Skin epidermis (tissue), 12 donors: Measurements from ENCODE around the gene SLC37A4.
"Not testable (repeated sequence)": the region's sequence is repeated elsewhere in the genome, so short reads cannot be mapped to it uniquely, and the experiment has no call there.

Experiments used
- H3K27ac ChIP-seq, 21 experiments: fragments of 200-600 bp; sonication (generic) in 11 of 21; one replicate each; pipeline ENCODE4 v1.5.0; 2020; ENCODE audit warnings: mild to moderate bottlenecking in 3 of 21, inconsistent platforms in 2 of 21, moderate library complexity in 2 of 21
- H3K4me3 ChIP-seq, 7 experiments: fragments of 200-600 bp; sonication (generic) in 2 of 7; one replicate each; pipeline ENCODE4 v1.5.0; 2020; ENCODE audit warnings: inconsistent platforms in 2 of 7, mild to moderate bottlenecking in 2 of 7, moderate library complexity in 1 of 7

Gene SLC37A4

GRCh38 chr11:119030329-119031047, at the start of gene SLC37A4:
Gene SLC37A4 (minus strand): TSS chr11:119030877.
- Histone ChIP-seq H3K4me3 (peak within 1 kb of the TSS; percentile 64 to 80 (median 76)), H3K27ac (peak within 1 kb of the TSS; percentile 71 to 95 (median 85))

GRCh38 chr11:119078675-119079420, 48.2 kb upstream of the SLC37A4 start:
- H3K27ac ChIP-seq: no peak overlapping the region

GRCh38 chr11:119077839-119078238, 47.2 kb upstream of the SLC37A4 start:
- no peak overlapping the region for H3K4me3 ChIP-seq
- no peak overlapping the region for H3K27ac ChIP-seq

More at GRCh38 chr11:119078675-119079420, 48.2 kb upstream of the SLC37A4 start:
- no peak overlapping the region for H3K4me3 ChIP-seq

GRCh38 chr11:119067371-119068222, 36.9 kb upstream of the SLC37A4 start, which contains the start of gene VPS11:
Gene VPS11 (plus strand): TSS chr11:119067818. CDS start chr11:119067824, 6 bp downstream.
- Histone ChIP-seq H3K27ac (peak within 1 kb of the TSS; percentile 57 to 92 (median 87)), H3K4me3 (peak within 1 kb of the TSS; percentile 57 to 97 (median 76))

- Histone ChIP-seq H3K27ac (peak overlapping the region in 1 of 21 experiments; percentile 54), H3K4me3 (no peak overlapping the region)
Measured at GRCh38 chr11:119065369-119065768, 34.7 kb upstream of the SLC37A4 start.

GRCh38 chr11:119062779-119063178, 32.1 kb upstream of the SLC37A4 start:
- Histone ChIP-seq H3K4me3 (no peak overlapping the region), H3K27ac (no peak overlapping the region)

- Histone ChIP-seq H3K27ac (no peak overlapping the region), H3K4me3 (no peak overlapping the region)
Measured at GRCh38 chr11:119061256-119061655, 30.6 kb upstream of the SLC37A4 start.

- not testable (repeated sequence) for H3K4me3 ChIP-seq, H3K27ac ChIP-seq
Measured at GRCh38 chr11:119059128-119059527, 28.5 kb upstream of the SLC37A4 start.

GRCh38 chr11:119057000-119057769, 26.5 kb upstream of the SLC37A4 start, which contains the start of gene HYOU1:
Gene HYOU1 (minus strand): TSS chr11:119057205. CDS start chr11:119056160, 1,045 bp downstream.
- Histone ChIP-seq H3K27ac (peak within 1 kb of the TSS; percentile 10 to 98 (median 88)), H3K4me3 (peak within 1 kb of the TSS; percentile 85 to 99 (median 92))

GRCh38 chr11:119056421-119056999, 25.8 kb upstream of the SLC37A4 start:
- peak overlapping the region; percentile 10 to 98 (median 88) for H3K27ac ChIP-seq
- H3K4me3 ChIP-seq: peak overlapping the region; percentile 85 to 99 (median 92)

GRCh38 chr11:119055901-119056300, 25.2 kb upstream of the SLC37A4 start:
- Histone ChIP-seq H3K27ac (peak overlapping the region in 16 of 21 experiments; percentile 69 to 98 (median 90)), H3K4me3 (peak overlapping the region; percentile 85 to 99 (median 92))

- H3K27ac ChIP-seq: no peak overlapping the region
- no peak overlapping the region for H3K4me3 ChIP-seq
Measured at GRCh38 chr11:119054418-119054817, 23.7 kb upstream of the SLC37A4 start.

- H3K4me3 ChIP-seq: no peak overlapping the region
Measured at GRCh38 chr11:119052163-119052814, 21.6 kb upstream of the SLC37A4 start.

GRCh38 chr11:119051440-119052162, 20.9 kb upstream of the SLC37A4 start:
- Histone ChIP-seq H3K27ac (peak overlapping the region in 1 of 21 experiments; percentile 63), H3K4me3 (no peak overlapping the region)

More at GRCh38 chr11:119052163-119052814, 21.6 kb upstream of the SLC37A4 start:
- H3K27ac ChIP-seq: peak overlapping the region in 1 of 21 experiments; percentile 63

- no peak overlapping the region for H3K4me3 ChIP-seq
- no peak overlapping the region for H3K27ac ChIP-seq
Measured at GRCh38 chr11:119049081-119049480, 18.4 kb upstream of the SLC37A4 start.

- Histone ChIP-seq H3K27ac (no peak overlapping the region), H3K4me3 (no peak overlapping the region)
Measured at GRCh38 chr11:119048644-119049043, 18.0 kb upstream of the SLC37A4 start.

GRCh38 chr11:119047205-119047604, 16.5 kb upstream of the SLC37A4 start:
- Histone ChIP-seq H3K27ac (no peak overlapping the region), H3K4me3 (no peak overlapping the region)
